Endothelial cell of hepatic sinusoid (primary cell): Measurements from ENCODE around the gene ANKS1A.
"Not testable (repeated sequence)": the region's sequence is repeated elsewhere in the genome, so short reads cannot be mapped to it uniquely, and the experiment has no call there.

ENCODE experiments used
- in situ Hi-C: cut with HindIII; loops from 2 replicates; pipeline ENCODE4 v1.10.0; 2017; ENCODE audit warnings: low sequenced_read_pairs

Gene ANKS1A

DNA sequence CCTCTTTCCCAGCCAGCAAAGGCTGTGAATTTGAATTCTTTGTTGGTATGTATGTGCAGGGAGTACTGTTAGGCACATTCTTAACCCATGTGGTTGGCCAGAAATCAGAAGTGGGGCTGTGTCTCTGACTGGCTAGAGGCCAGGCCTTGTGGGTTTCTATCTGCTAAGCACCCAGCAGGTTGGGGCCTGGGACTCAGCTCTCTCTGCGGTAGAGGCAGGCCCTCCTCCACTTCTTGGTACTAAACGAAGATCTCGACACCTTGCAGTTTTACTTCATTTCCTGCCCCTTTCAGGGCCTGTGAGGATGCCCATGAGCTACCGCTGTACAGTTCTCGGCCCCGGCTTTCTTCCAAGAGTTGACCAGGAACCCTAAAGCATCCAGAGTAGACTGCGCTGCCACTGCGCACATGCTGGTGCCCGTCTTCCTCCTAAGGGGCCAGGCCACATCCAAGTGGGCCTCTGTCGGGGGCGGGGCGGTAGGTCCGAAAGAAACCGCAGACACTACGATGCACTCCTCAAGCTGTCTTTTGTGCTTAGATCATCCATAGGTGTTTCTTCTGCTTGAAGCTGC lies 201.0 kb downstream of the ANKS1A start:
- in situ Hi-C loops: no loop called here

- in situ Hi-C loops: no loop called here
Observed at GRCh38 chr6:35090734-35091133, 201.7 kb downstream of the ANKS1A start.

GRCh38 chr6:35091346-35092083 lies 202.5 kb downstream of the ANKS1A start:
- in situ Hi-C loops: no loop called here

GRCh38 chr6:35092362-35093117 lies 203.5 kb downstream of the ANKS1A start:
- in situ Hi-C loops: no loop called here

DNA sequence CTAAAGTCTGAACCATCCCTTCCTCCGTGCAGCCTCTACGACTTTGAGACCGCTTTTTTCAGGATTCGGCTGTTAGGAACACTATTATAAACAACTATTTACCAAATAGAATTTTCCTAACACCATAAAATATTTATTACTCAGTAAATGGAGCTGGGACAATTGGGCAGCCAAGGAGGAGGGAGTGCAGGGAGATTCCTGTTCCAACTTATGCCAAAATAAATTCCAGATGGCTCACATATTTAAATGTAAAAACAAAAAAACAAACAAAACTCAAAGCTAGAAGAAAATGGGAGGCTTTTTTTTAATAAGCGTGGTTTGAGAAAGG lies 204.0 kb downstream of the ANKS1A start:
- in situ Hi-C loops: no loop called here

DNA sequence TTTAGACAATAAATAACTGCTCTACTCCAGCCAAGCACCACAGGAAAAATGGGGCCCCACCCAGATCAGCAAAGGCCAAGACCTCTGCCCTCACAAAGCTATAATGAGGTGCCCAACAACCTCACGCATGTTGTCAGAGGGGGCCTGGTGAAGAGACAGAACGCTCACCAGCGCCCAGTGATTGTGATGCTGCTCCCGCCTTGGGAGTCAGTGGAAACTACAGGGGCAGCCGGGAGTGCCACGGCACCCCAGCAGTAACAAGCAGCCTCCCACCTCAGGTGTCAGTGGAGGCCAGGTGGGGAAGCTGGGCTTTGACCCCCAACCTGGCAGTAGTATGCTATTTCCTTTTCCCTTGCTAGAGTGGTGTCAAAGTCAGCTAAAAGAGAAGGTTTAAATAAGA lies 204.7 kb downstream of the ANKS1A start:
- in situ Hi-C loops: no loop called here

- in situ Hi-C loops: no loop called here
Observed at GRCh38 chr6:35094183-35094582, 205.1 kb downstream of the ANKS1A start.

DNA sequence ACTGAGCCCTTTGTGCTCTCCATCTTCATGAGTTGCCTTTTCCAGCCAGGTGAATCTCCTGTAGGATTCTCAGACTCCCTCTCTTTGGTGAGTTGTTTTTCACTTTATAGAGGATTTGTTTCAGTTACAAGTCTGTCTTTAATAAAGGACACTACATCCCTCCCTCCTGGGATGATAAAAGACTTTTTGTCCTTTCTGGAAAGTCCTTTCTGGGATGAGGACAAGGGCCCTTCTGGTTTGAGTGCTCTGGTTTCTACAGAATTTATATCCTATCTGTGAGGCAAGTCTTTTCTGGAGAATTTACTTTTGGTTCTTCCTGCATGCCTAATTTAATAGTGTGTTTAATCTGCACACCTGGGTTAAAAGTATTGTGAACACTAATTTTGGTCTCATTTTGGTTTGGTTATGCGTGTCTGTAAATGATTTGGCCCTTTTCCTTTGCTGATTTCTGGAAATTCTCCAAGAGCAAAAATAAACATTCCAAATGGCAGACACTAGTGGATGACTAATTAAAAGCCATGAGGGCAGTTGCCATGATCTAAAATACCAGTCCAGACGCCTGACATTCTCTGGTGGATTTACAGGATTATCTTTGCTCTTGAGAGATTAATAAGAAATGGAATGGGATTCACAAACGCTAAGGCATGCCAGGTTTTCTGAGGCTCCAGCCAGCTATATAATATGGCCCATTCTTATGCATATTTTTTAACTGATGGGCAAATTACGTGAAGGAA lies 207.2 kb downstream of the ANKS1A start:
- in situ Hi-C loops: no loop called here

DNA sequence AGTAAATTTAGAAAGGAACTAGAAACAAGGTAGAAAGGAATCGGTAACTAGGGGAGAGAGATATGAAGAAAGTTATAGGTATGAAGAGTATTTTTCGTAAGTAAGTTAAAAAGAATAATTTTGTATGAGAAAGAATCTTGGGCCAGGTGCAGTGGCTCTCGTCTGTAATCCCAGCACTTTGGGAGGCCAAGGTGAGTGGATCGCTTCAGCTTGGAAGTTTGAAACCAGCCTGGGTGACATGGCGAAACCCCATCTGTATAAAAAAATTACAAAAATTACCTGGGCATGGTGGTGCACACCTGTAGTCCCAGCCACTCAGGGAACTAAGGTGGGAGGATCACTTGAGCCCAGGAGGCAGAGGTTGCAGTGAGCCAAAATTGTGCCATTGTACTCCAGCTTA lies 210.1 kb downstream of the ANKS1A start:
- in situ Hi-C loops: no loop called here

DNA sequence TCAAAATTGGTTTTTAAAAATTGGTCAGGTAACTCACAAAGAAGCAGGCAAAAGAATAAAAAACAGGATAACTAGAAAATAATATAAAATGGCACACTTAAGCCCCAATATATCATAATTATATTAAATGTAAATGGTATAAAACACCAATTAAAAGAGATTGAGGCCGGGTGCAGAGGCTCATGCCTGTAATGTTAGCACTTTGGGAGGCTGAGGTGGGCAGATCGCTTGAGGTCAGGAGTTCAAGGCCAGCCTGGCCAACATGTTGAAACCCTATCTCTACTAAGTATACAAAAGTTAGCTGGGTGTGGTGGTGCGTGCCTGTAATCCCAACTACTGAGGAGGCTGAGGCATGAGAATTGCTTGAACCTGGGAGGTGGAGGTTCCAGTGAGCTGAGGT lies 216.0 kb downstream of the ANKS1A start:
- in situ Hi-C loops: no loop called here

DNA sequence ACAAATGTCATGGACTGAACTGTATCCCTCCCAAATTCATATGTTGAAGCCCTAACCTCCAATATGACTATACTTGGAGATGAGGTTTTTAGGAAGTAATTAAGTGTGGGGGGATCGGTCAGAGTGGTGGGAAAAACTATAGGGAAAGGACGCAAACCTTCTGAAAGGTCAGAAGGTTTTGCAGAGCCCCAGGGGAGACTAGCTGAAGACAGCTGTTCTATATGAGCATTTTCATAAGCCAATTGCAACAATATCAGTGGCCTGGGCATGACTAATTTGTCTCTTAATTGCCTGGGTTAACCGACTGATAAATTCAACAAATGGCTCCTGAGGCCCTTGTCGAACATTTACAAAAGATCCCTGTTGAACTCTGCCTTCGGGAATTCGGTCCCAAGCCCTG lies 217.0 kb downstream of the ANKS1A start:
- in situ Hi-C loops: not testable (repeated sequence)

GRCh38 chr6:35107208-35107607 lies 218.2 kb downstream of the ANKS1A start:
- in situ Hi-C loops: not testable (repeated sequence)

DNA sequence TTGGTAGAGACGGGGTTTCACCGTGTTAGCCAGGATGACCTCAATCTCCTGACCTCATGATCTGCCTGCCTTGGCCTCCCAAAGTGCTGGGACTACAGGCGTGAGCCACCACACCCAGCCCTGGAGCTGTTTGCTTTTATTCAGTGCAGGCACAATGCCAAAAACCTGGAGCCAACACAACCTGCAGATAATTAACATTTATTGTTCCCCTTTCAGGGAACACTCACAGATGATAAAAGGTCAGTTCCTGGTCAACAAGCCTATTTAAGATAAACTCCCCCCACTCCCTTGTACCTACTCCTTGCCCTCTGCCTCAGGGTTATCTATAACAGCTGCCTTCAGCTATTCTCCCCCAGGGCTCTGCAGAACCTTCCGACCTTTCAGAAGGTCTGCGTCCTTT lies 218.7 kb downstream of the ANKS1A start:
- in situ Hi-C loops: not testable (repeated sequence)

GRCh38 chr6:35108309-35108885 lies 219.3 kb downstream of the ANKS1A start:
- in situ Hi-C loops: no loop called here

GRCh38 chr6:35120746-35121145 lies 231.7 kb downstream of the ANKS1A start:
- in situ Hi-C loops: no loop called here

GRCh38 chr6:35124356-35124755 lies 235.3 kb downstream of the ANKS1A start:
- in situ Hi-C loops: no loop called here

DNA sequence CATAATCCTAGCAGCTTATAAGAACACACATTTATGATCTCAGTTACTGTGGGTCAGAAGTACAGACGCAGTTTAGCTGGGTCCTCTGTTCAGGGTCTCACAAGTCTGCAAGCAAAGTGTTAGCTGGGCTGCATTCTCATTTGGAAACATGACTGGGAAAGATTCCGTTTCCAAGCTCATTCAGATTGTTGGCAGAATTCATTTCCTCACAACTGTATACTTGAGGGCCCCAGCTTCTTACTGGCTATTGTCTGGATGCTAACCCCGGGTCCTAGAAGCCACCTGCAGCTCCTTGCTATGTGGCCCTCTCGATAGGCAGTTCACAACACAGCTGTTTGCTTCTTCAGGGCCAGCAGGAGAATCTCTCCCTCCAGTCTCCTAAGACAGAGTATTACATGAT lies 239.0 kb downstream of the ANKS1A start:
- in situ Hi-C loops: no loop called here

GRCh38 chr6:35128496-35128895 lies 239.4 kb downstream of the ANKS1A start:
- in situ Hi-C loops: no loop called here

DNA sequence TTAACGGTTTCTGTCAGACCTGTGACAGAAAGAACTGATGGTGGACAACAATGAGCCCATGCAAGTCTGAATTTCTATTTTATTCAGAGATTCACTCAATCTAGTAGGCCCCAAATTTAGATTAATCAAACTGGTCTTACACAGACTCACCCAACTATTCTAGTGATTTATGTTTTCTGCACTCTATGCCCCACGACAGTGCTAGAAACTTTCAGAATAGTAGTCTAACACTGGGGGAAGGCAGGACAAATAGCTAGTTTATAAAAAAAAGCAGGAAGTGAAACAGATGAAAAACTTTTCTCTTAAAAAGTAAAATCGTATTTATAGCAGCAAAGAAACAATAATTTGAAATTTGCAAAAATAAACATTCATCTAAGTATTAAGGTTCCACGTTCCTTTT lies 247.1 kb downstream of the ANKS1A start:
- in situ Hi-C loops: no loop called here

DNA sequence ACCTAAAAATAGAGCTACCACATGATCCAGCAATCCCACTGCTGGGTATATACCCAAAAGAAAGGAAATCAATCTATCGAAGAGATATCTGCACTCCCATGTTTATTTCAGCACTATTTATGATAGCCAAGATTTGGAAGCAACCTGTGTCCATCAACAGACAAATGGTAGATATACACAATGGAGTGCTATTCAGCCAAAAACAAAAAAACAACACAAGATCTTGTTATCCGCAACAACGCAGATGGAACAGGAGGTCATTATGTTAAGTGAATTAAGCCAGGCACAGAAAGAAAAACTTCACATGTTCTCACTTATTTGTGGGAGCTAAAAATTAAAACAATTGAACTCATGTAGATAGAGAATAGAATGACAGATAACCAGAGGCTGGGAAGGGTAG lies 249.1 kb downstream of the ANKS1A start:
- in situ Hi-C loops: not testable (repeated sequence)

GRCh38 chr6:35139470-35139869 lies 250.4 kb downstream of the ANKS1A start:
- in situ Hi-C loops: no loop called here
